Measurements from ENCODE around the gene BAD. TPM values are rescaled to one million over a fixed set of nuclear protein-coding genes. Genes with fewer than 3 reads are reported as not detected.
A peak's percentile ranks its signal among the peaks of the same experiment; 100 is the strongest.

The BAD gene
- total RNA-seq, 1 experiment from 2014 or later: 34.7 TPM

DNA sequence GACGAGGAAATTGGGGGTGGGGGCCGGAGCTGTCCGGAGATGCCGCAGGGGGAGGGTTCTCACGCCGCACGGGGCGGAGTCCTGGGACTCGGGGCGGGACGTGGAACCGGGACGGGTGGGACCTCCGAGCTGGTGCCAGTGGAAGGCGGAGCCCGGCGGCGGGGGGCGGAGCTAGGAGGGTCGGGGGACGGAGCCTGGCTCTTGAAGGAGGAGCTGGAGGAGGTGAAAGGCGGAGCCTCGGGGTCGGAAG is 43.3 kb downstream of the BAD start:
- Mint-ChIP-seq H3K36me3 (peaks cover 12% of the 10 kb centered on the region), H3K4me1 (peaks cover 30% of the 10 kb centered on the region), H3K9me3 (no peaks in the 10 kb centered on the region), H3K27ac (peak overlapping the region; percentile 100; the same call in 1 of the 2 replicates), H3K4me3 (peak overlapping the region; percentile 88), H3K27me3 (ENCODE audit: low read depth) (no peaks in the 10 kb centered on the region)
- ChIA-PET POLR2A (interaction anchor here (0.5 to 1.5 kb wide), 11 partner anchors 9 to 89 kb away, joined by 3 to 9 read pairs (median 4); partner anchors contain the start of genes PLCB3, PRDX5, STIP1 and TRMT112), CTCF (interaction anchor here (0.6 to 3.8 kb wide), 14 partner anchors 10 to 322 kb away, joined by 3 to 50 read pairs (median 4); partner anchors contain the start of genes ESRRA, NUDT22, PLCB3 and PRDX5)
- ATAC-seq: peak; percentile 85
- no peak for DNase-seq (ENCODE audit: low spot score)
- TF ChIP-seq SMAD3 (CRISPR knock-in tag; IDR thresholded peaks at IDR 0.05; ENCODE audit: borderline replicate concordance): no peak

DNA sequence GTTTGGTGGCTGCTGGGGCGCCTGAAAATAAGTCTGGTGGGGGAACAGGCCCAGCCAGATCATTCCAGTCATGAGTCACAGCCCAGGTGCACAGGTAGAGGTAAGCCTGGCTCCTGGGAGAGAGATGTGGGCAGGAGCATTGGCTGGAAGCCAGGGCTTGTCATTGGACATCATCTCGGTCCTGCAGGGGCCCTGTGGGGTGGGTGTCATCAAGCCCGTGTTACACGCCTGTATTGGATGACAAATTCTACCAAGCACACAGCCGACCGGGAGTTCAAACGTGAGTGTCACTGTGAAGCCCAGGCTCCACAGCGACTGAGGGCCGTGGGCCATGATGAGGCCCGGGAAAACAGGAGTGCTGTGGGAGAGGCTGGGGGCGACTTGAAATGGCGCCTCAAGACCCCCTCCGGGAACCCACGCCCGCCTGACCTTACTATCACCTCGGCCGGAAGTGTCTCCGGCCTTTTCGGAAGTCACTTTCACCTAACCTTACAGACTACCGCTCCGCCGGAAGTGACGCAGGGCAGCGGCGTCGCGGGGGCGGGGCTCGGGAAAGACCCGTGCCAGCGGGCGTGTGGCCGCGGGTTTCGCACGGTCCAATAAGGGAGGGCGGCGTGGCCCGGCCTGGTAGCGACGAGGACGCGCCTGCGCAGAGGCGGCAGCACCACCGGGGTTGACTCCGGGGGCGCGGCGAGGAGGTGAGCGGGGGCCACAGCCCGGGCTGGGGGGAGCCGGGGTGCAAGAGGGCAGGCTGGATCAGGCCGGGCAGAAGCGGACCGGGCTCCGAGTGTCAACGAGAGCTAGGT is 43.8 kb downstream of the BAD start, which contains the start of gene FKBP2:
FKBP2 (plus strand) TSS at position 661 of the 806 bp plus-strand sequence. CDS start 1,293 bp downstream, outside the sequence.
- no peaks in the 10 kb centered on the region for H3K27me3 Mint-ChIP-seq (ENCODE audit: low read depth)
- ChIA-PET POLR2A (interaction anchor here (0.6 to 1.2 kb wide), 9 partner anchors 9 to 77 kb away, joined by 3 to 9 read pairs (median 4); partner anchors contain the start of genes PRDX5, STIP1 and TRMT112), CTCF (interaction anchor here (0.6 to 3.8 kb wide), 15 partner anchors 10 to 321 kb away, joined by 3 to 50 read pairs (median 3); partner anchors contain the start of genes ESRRA, NUDT22, PLCB3 and PRDX5)
- ATAC-seq (peak; percentile 57), DNase-seq (ENCODE audit: low spot score) (peak; percentile 97)
- peak within 1 kb of the TSS; percentile 88 for H3K4me3 Mint-ChIP-seq
- peaks cover 30% of the 10 kb centered on the region for H3K4me1 Mint-ChIP-seq
- no peaks in the 10 kb centered on the region for H3K9me3 Mint-ChIP-seq
- peak within 1 kb of the TSS; percentile 100 for H3K27ac Mint-ChIP-seq
- peaks cover 12% of the 10 kb centered on the region for H3K36me3 Mint-ChIP-seq
- TF ChIP-seq ZNF671 (CRISPR knock-in tag; IDR thresholded peaks at IDR 0.05) (no peak), USF1 (CRISPR knock-in tag; IDR thresholded peaks at IDR 0.05) (peak; percentile 49; the same call in 1 of the 2 replicates), ZMAT4 (CRISPR knock-in tag; IDR thresholded peaks at IDR 0.05) (peak; percentile 71), FOXP1 (CRISPR knock-in tag; IDR thresholded peaks at IDR 0.05; ENCODE audit: borderline replicate concordance) (no peak), USF2 (CRISPR knock-in tag; IDR thresholded peaks at IDR 0.05) (peak; percentile 52), JAZF1 (CRISPR knock-in tag; IDR thresholded peaks at IDR 0.05) (no peak), HMGA2 (CRISPR knock-in tag; IDR thresholded peaks at IDR 0.05) (0 out of 2 replicates have a peak, but pooled peaks have one; percentile 17), E2F5 (CRISPR knock-in tag; IDR thresholded peaks at IDR 0.05) (peak; percentile 77), TEAD1 (CRISPR knock-in tag; IDR thresholded peaks at IDR 0.05) (peak; percentile 45), CREM (CRISPR knock-in tag; IDR thresholded peaks at IDR 0.05) (peak; percentile 95), NR1H2 (CRISPR knock-in tag; IDR thresholded peaks at IDR 0.05) (no peak), NFYB (CRISPR knock-in tag; conservative IDR thresholded peaks at IDR 0.05; ENCODE audit: low read depth) (peak; percentile 65), OVOL2 (CRISPR knock-in tag; IDR thresholded peaks at IDR 0.05; ENCODE audit: borderline replicate concordance) (no peak), AR (CRISPR knock-in tag; IDR thresholded peaks at IDR 0.05) (no peak), CREB1 (CRISPR knock-in tag; IDR thresholded peaks at IDR 0.05) (peak; percentile 70; the same call in 1 of the 2 replicates), FOXK1 (CRISPR knock-in tag; IDR thresholded peaks at IDR 0.05) (peak; percentile 65; the same call in 1 of the 2 replicates), GABPB1 (CRISPR knock-in tag; IDR thresholded peaks at IDR 0.05) (peak; percentile 60; the same call in 1 of the 2 replicates), MXD4 (CRISPR knock-in tag; IDR thresholded peaks at IDR 0.05; ENCODE audit: borderline replicate concordance) (no peak), ZNF232 (CRISPR knock-in tag; IDR thresholded peaks at IDR 0.05) (no peak)
- TF ChIP-seq, protein P1, sequence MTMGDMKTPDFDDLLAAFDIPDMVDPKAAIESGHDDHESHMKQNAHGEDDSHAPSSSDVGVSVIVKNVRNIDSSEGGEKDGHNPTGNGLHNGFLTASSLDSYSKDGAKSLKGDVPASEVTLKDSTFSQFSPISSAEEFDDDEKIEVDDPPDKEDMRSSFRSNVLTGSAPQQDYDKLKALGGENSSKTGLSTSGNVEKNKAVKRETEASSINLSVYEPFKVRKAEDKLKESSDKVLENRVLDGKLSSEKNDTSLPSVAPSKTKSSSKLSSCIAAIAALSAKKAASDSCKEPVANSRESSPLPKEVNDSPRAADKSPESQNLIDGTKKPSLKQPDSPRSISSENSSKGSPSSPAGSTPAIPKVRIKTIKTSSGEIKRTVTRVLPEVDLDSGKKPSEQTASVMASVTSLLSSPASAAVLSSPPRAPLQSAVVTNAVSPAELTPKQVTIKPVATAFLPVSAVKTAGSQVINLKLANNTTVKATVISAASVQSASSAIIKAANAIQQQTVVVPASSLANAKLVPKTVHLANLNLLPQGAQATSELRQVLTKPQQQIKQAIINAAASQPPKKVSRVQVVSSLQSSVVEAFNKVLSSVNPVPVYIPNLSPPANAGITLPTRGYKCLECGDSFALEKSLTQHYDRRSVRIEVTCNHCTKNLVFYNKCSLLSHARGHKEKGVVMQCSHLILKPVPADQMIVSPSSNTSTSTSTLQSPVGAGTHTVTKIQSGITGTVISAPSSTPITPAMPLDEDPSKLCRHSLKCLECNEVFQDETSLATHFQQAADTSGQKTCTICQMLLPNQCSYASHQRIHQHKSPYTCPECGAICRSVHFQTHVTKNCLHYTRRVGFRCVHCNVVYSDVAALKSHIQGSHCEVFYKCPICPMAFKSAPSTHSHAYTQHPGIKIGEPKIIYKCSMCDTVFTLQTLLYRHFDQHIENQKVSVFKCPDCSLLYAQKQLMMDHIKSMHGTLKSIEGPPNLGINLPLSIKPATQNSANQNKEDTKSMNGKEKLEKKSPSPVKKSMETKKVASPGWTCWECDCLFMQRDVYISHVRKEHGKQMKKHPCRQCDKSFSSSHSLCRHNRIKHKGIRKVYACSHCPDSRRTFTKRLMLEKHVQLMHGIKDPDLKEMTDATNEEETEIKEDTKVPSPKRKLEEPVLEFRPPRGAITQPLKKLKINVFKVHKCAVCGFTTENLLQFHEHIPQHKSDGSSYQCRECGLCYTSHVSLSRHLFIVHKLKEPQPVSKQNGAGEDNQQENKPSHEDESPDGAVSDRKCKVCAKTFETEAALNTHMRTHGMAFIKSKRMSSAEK (CRISPR knock-in tag; IDR thresholded peaks at IDR 0.05; ENCODE audit: borderline replicate concordance): no peak
- TF ChIP-seq, protein P2, sequence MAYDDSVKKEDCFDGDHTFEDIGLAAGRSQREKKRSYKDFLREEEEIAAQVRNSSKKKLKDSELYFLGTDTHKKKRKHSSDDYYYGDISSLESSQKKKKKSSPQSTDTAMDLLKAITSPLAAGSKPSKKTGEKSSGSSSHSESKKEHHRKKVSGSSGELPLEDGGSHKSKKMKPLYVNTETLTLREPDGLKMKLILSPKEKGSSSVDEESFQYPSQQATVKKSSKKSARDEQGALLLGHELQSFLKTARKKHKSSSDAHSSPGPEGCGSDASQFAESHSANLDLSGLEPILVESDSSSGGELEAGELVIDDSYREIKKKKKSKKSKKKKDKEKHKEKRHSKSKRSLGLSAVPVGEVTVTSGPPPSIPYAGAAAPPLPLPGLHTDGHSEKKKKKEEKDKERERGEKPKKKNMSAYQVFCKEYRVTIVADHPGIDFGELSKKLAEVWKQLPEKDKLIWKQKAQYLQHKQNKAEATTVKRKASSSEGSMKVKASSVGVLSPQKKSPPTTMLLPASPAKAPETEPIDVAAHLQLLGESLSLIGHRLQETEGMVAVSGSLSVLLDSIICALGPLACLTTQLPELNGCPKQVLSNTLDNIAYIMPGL (CRISPR knock-in tag; IDR thresholded peaks at IDR 0.05): no peak
